PFSK-1 (cell line): Measurements from ENCODE around the gene EVX1.

ENCODE experiments used
- FOXP2 ChIP-seq: optimal IDR thresholded peaks from 2 replicates; pipeline ENCODE3; 2011; ENCODE audit warnings: borderline replicate concordance, control low read depth, inconsistent platforms; ENCODE audit not compliant: insufficient read depth; ENCODE audit errors: extremely low read length, extremely low read depth
- POLR2AphosphoS5 ChIP-seq: IDR thresholded peaks from 2 replicates; pipeline ENCODE4 v1.6.1; 2012; ENCODE audit warnings: low read depth, mild to moderate bottlenecking, control low read depth, low read length, moderate library complexity
- SIN3A ChIP-seq: IDR thresholded peaks from 2 replicates; pipeline ENCODE4 v1.6.1; 2012; ENCODE audit warnings: mild to moderate bottlenecking, low read length, moderate library complexity, borderline replicate concordance; ENCODE audit not compliant: insufficient read depth
- TAF1 ChIP-seq: IDR thresholded peaks from 2 replicates; pipeline ENCODE4 v1.6.1; 2012; ENCODE audit warnings: low read length, control low read depth, borderline replicate concordance; ENCODE audit not compliant: insufficient read depth
- TF ChIP-seq, protein P1 (sequence below), 2 experiments: IDR thresholded peaks; 2 replicates each; pipeline versions ENCODE4 v1.6.1 to v1.8.0; 2011 to 2012; ENCODE audit warnings: low read depth in 2 of 2, low read length in 2 of 2, control low read depth in 1 of 2, inconsistent platforms in 1 of 2, mild to moderate bottlenecking in 1 of 2, moderate library complexity in 1 of 2; ENCODE audit not compliant: insufficient read depth in 1 of 2

The EVX1 gene

GRCh38 chr7:27214239-27214950, 28.2 kb upstream of the EVX1 start:
- TF ChIP-seq, protein P1, sequence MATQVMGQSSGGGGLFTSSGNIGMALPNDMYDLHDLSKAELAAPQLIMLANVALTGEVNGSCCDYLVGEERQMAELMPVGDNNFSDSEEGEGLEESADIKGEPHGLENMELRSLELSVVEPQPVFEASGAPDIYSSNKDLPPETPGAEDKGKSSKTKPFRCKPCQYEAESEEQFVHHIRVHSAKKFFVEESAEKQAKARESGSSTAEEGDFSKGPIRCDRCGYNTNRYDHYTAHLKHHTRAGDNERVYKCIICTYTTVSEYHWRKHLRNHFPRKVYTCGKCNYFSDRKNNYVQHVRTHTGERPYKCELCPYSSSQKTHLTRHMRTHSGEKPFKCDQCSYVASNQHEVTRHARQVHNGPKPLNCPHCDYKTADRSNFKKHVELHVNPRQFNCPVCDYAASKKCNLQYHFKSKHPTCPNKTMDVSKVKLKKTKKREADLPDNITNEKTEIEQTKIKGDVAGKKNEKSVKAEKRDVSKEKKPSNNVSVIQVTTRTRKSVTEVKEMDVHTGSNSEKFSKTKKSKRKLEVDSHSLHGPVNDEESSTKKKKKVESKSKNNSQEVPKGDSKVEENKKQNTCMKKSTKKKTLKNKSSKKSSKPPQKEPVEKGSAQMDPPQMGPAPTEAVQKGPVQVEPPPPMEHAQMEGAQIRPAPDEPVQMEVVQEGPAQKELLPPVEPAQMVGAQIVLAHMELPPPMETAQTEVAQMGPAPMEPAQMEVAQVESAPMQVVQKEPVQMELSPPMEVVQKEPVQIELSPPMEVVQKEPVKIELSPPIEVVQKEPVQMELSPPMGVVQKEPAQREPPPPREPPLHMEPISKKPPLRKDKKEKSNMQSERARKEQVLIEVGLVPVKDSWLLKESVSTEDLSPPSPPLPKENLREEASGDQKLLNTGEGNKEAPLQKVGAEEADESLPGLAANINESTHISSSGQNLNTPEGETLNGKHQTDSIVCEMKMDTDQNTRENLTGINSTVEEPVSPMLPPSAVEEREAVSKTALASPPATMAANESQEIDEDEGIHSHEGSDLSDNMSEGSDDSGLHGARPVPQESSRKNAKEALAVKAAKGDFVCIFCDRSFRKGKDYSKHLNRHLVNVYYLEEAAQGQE (IDR thresholded peaks at IDR 0.05; ENCODE audit: insufficient read depth in 1 of 2, low read depth in 2 of 2, low read length in 2 of 2) = no peak
- TF ChIP-seq SIN3A (no peak), TAF1 (no peak), POLR2AphosphoS5 (no peak), FOXP2 (no peak)

GRCh38 chr7:27215356-27215755, 27.2 kb upstream of the EVX1 start:
- no peak for TF ChIP-seq SIN3A
- TF ChIP-seq, protein P1 (IDR thresholded peaks at IDR 0.05; ENCODE audit: insufficient read depth in 1 of 2, low read depth in 2 of 2, low read length in 2 of 2) = no peak
- TF ChIP-seq TAF1 = no peak
- no peak for TF ChIP-seq FOXP2
- no peak for TF ChIP-seq POLR2AphosphoS5

GRCh38 chr7:27217951-27218350, 24.7 kb upstream of the EVX1 start:
- TF ChIP-seq POLR2AphosphoS5 = no peak
- TF ChIP-seq, protein P1 (IDR thresholded peaks at IDR 0.05; ENCODE audit: insufficient read depth in 1 of 2, low read depth in 2 of 2, low read length in 2 of 2) = no peak

DNA sequence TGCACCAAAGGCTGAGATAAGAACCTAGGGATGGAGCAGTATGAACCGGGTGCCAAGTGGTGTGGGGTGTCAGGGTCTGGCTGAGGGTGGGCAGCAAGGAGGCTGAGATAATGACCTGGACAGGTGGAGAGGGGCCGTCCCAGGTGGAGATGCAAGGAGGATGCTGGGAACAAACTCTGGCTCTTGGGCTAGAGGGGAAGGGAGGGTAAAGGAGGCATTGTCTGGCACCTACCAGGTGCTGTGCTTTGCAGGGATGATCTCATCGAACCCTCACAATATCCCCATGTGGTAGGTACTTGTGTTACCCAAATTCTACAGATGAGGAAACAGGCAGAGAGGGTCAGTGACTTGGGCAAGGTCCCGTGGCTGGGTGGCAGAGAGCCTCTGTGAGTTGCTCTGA, 22.8 kb upstream of the EVX1 start:
- TF ChIP-seq SIN3A = no peak
- TF ChIP-seq TAF1 = no peak
- no peak for TF ChIP-seq POLR2AphosphoS5
- no peak for TF ChIP-seq FOXP2
- TF ChIP-seq, protein P1 (IDR thresholded peaks at IDR 0.05; ENCODE audit: insufficient read depth in 1 of 2, low read depth in 2 of 2, low read length in 2 of 2) = no peak

DNA sequence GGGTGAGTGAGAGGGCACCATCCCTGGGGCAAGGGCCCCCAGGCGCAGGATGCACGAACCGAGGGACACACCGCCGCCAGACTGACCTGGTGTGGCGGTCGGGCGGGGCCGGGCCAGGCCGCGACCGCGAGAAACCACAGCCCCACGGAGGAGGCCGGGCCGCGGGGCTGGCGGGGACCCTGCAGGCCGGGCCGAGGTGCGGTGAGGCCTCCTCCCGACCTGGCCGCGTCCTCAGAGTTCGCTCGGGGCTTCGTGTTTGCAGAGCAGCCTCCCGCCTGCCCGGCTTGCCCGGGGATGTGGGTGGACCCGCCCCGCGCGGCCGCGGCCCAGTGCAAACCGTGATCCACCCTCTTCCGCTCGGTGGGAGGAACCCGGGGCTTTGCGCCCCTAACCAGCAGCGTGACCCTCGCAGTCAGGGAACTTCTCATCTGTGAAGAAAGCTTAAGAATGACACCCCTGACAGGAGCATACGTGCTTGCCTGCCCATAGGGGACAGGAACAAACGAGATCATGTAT, 22.1 kb upstream of the EVX1 start:
- TF ChIP-seq TAF1 = no peak
- TF ChIP-seq FOXP2 = no peak
- no peak for TF ChIP-seq SIN3A
- TF ChIP-seq POLR2AphosphoS5 = no peak
- TF ChIP-seq, protein P1 (IDR thresholded peaks at IDR 0.05; ENCODE audit: insufficient read depth in 1 of 2, low read depth in 2 of 2, low read length in 2 of 2) = no peak
